ENCODE results near the gene HMCN2. TPM values are rescaled to one million over a fixed set of nuclear protein-coding genes. Genes with fewer than 3 reads are reported as not detected.

HMCN2 gene
- total RNA-seq, 1 experiment from 2014 or later, result not detected

- BruUV-seq (replicated peaks), result no TSS peak
- Mint-ChIP-seq H3K27me3 (ENCODE audit: insufficient read depth, unreplicated experiment) (no peaks in the 10 kb centered on the region), H3K27ac (ENCODE audit: low read depth, unreplicated experiment) (no peak overlapping the region), H3K36me3 (ENCODE audit: insufficient read depth, unreplicated experiment) (peaks cover 12% of the 10 kb centered on the region), H3K4me3 (ENCODE audit: unreplicated experiment) (no peak overlapping the region), H3K9me3 (ENCODE audit: unreplicated experiment) (no peaks in the 10 kb centered on the region), H3K4me1 (ENCODE audit: insufficient read depth, unreplicated experiment) (no peaks in the 10 kb centered on the region)
- no peak for DNase-seq (ENCODE audit: unreplicated experiment)
- ChIA-PET POLR2A (no interaction called here), CTCF (interaction anchor here (1.8 to 2.0 kb wide), 2 partner anchors 10 to 119 kb away, joined by 6 read pairs; no protein-coding TSS in a partner anchor)
- TF ChIP-seq CTCF (IDR thresholded peaks at IDR 0.05; ENCODE audit: unreplicated experiment), result no peak
- intact Hi-C loops (cut with micrococcal nuclease), result no loop called here
Observed at GRCh38 chr9:130226112-130226511, 39.4 kb upstream of the HMCN2 start.

GRCh38 chr9:130227833-130228232 is 37.7 kb upstream of the HMCN2 start:
- no peak for DNase-seq (ENCODE audit: unreplicated experiment)
- intact Hi-C loops (cut with micrococcal nuclease), result no loop called here
- no TSS peak for BruUV-seq (replicated peaks)
- Mint-ChIP-seq H3K4me1 (ENCODE audit: insufficient read depth, unreplicated experiment) (no peaks in the 10 kb centered on the region), H3K9me3 (ENCODE audit: unreplicated experiment) (no peaks in the 10 kb centered on the region), H3K27me3 (ENCODE audit: insufficient read depth, unreplicated experiment) (no peaks in the 10 kb centered on the region), H3K27ac (ENCODE audit: low read depth, unreplicated experiment) (no peak overlapping the region), H3K4me3 (ENCODE audit: unreplicated experiment) (no peak overlapping the region), H3K36me3 (ENCODE audit: insufficient read depth, unreplicated experiment) (peaks cover 12% of the 10 kb centered on the region)
- POLR2A ChIA-PET, result no interaction called here
- no peak for TF ChIP-seq CTCF (IDR thresholded peaks at IDR 0.05; ENCODE audit: unreplicated experiment)
- CTCF ChIA-PET, result interaction anchor here (0.7 to 2.0 kb wide), 4 partner anchors 9 to 120 kb away, joined by 3 to 6 read pairs (median 4); no protein-coding TSS in a partner anchor

- no TSS peak for BruUV-seq (replicated peaks)
- DNase-seq (ENCODE audit: unreplicated experiment), result no peak
- no peak overlapping the region for H3K4me3 Mint-ChIP-seq (ENCODE audit: unreplicated experiment)
- no peaks in the 10 kb centered on the region for H3K4me1 Mint-ChIP-seq (ENCODE audit: insufficient read depth, unreplicated experiment)
- peaks cover 10% of the 10 kb centered on the region for H3K36me3 Mint-ChIP-seq (ENCODE audit: insufficient read depth, unreplicated experiment)
- CTCF ChIA-PET, result interaction anchor here (0.6 to 3.2 kb wide), 4 partner anchors 13 to 1877 kb away, joined by 3 to 9 read pairs (median 3); no protein-coding TSS in a partner anchor
- POLR2A ChIA-PET, result interaction anchor here (0.6 kb wide), 1 partner anchor 26 kb away, joined by 3 read pairs; no protein-coding TSS in a partner anchor
- TF ChIP-seq CTCF (IDR thresholded peaks at IDR 0.05; ENCODE audit: unreplicated experiment), result no peak
- no peaks in the 10 kb centered on the region for H3K9me3 Mint-ChIP-seq (ENCODE audit: unreplicated experiment)
- intact Hi-C loops (cut with micrococcal nuclease), result no loop called here
- no peaks in the 10 kb centered on the region for H3K27me3 Mint-ChIP-seq (ENCODE audit: insufficient read depth, unreplicated experiment)
- no peak overlapping the region for H3K27ac Mint-ChIP-seq (ENCODE audit: low read depth, unreplicated experiment)
Observed at GRCh38 chr9:130229759-130230158, 35.8 kb upstream of the HMCN2 start.

- POLR2A ChIA-PET, result no interaction called here
- Mint-ChIP-seq H3K36me3 (ENCODE audit: insufficient read depth, unreplicated experiment) (peaks cover 5% of the 10 kb centered on the region), H3K4me3 (ENCODE audit: unreplicated experiment) (no peak overlapping the region), H3K27me3 (ENCODE audit: insufficient read depth, unreplicated experiment) (no peaks in the 10 kb centered on the region), H3K9me3 (ENCODE audit: unreplicated experiment) (no peaks in the 10 kb centered on the region), H3K4me1 (ENCODE audit: insufficient read depth, unreplicated experiment) (no peaks in the 10 kb centered on the region), H3K27ac (ENCODE audit: low read depth, unreplicated experiment) (no peak overlapping the region)
- intact Hi-C loops (cut with micrococcal nuclease), result no loop called here
- CTCF ChIA-PET, result interaction anchor here (1.1 to 3.2 kb wide), 2 partner anchors 13 to 123 kb away, joined by 5 to 9 read pairs; no protein-coding TSS in a partner anchor
- no TSS peak for BruUV-seq (replicated peaks)
- TF ChIP-seq CTCF (IDR thresholded peaks at IDR 0.05; ENCODE audit: unreplicated experiment), result no peak
- no peak for DNase-seq (ENCODE audit: unreplicated experiment)
Observed at GRCh38 chr9:130230631-130231030, 34.9 kb upstream of the HMCN2 start.
